ENCODE data around the gene CYP4F11. TPM values are rescaled to one million over a fixed set of nuclear protein-coding genes. Genes with fewer than 3 reads are reported as not detected.
"Not testable (repeated sequence)": the region's sequence is repeated elsewhere in the genome, so short reads cannot be mapped to it uniquely, and the experiment has no call there.

Gene CYP4F11
- total and polyA plus RNA-seq, 2 experiments from 2014 or later, result not detected

DNA sequence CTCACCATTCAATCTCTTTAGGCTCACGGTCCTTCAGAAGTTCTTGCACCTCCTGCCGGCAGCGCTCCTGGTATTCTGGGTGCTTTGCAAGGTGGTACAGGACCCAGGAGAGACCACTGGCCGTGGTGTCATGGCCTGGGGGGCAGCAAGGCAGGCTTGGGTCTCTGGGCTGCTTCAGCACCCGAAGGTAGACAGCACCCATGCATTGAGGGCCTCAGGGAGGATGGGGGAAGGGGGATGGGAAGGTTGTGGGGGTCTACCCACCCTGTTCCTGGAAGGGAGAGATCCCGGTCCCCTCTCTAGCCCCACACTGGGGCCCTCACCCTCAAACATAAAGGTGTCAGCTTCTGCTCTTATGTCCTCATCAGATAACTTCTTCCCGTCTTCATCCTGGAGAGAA is 48.4 kb downstream of the CYP4F11 start:
- Histone ChIP-seq H3K4me3 (no peak overlapping the region), H3K4me1 (ENCODE audit: low read depth) (no peaks in the 10 kb centered on the region), H3K27me3 (no peaks in the 10 kb centered on the region), H3K36me3 (no peaks in the 10 kb centered on the region), H3K27ac (no peak overlapping the region), H3K9me3 (ENCODE audit: low read depth) (no peaks in the 10 kb centered on the region)
- DNase-seq (ENCODE audit: low read depth in 1 of 2, low spot score in 1 of 2), result no peak
- TF ChIP-seq, protein P1, sequence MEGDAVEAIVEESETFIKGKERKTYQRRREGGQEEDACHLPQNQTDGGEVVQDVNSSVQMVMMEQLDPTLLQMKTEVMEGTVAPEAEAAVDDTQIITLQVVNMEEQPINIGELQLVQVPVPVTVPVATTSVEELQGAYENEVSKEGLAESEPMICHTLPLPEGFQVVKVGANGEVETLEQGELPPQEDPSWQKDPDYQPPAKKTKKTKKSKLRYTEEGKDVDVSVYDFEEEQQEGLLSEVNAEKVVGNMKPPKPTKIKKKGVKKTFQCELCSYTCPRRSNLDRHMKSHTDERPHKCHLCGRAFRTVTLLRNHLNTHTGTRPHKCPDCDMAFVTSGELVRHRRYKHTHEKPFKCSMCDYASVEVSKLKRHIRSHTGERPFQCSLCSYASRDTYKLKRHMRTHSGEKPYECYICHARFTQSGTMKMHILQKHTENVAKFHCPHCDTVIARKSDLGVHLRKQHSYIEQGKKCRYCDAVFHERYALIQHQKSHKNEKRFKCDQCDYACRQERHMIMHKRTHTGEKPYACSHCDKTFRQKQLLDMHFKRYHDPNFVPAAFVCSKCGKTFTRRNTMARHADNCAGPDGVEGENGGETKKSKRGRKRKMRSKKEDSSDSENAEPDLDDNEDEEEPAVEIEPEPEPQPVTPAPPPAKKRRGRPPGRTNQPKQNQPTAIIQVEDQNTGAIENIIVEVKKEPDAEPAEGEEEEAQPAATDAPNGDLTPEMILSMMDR (IDR thresholded peaks at IDR 0.05; ENCODE audit: low read depth, low read length), result no peak

DNA sequence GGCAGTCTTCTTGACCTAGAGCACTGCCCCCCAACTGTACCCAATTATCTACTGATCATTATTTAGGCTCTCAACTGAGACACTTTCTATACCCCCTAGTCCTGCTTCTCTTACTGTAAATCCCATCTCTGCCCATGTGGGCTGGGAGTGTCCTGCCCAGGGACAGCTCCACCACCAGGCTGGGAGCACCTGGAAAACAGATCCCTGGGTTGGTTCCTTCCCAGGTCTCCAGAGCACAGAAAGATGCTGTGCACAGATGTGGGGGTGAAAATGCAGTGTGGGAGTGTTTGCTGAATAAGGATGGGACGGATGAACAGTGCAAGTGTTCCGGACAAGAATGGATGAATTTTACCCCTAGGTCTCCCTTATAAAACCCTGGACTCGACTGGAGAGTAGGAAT is 49.2 kb downstream of the CYP4F11 start:
- no peaks in the 10 kb centered on the region for H3K4me1 ChIP-seq (ENCODE audit: low read depth)
- no peaks in the 10 kb centered on the region for H3K9me3 ChIP-seq (ENCODE audit: low read depth)
- no peak overlapping the region for H3K27ac ChIP-seq
- H3K27me3 ChIP-seq, result no peaks in the 10 kb centered on the region
- H3K36me3 ChIP-seq, result no peaks in the 10 kb centered on the region
- TF ChIP-seq, protein P1 (IDR thresholded peaks at IDR 0.05; ENCODE audit: low read depth, low read length), result no peak
- DNase-seq (ENCODE audit: low read depth in 1 of 2, low spot score in 1 of 2), result no peak
- H3K4me3 ChIP-seq, result no peak overlapping the region

DNA sequence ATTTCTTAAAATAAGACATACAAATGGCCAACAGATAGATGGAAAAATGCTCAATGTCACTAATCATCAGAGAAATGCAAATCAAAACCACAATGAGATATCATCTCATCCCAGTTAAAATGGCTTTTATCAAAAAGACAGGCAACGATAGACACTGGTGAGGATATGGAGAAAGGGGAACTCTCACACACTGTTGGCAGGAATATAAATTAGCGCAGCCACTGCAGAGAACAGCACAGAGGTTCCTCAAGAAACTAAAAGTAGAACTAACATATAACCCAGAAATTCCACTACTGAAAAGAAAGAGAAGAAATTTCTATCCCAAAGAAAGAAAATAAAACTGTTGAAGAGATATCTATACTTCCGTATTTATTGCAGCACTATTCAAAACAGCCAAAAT is 51.0 kb downstream of the CYP4F11 start:
- not testable (repeated sequence) for H3K27me3 ChIP-seq; H3K4me1 ChIP-seq (ENCODE audit: low read depth); H3K27ac ChIP-seq; H3K4me3 ChIP-seq; H3K36me3 ChIP-seq; DNase-seq (ENCODE audit: low read depth in 1 of 2, low spot score in 1 of 2); H3K9me3 ChIP-seq (ENCODE audit: low read depth)

DNA sequence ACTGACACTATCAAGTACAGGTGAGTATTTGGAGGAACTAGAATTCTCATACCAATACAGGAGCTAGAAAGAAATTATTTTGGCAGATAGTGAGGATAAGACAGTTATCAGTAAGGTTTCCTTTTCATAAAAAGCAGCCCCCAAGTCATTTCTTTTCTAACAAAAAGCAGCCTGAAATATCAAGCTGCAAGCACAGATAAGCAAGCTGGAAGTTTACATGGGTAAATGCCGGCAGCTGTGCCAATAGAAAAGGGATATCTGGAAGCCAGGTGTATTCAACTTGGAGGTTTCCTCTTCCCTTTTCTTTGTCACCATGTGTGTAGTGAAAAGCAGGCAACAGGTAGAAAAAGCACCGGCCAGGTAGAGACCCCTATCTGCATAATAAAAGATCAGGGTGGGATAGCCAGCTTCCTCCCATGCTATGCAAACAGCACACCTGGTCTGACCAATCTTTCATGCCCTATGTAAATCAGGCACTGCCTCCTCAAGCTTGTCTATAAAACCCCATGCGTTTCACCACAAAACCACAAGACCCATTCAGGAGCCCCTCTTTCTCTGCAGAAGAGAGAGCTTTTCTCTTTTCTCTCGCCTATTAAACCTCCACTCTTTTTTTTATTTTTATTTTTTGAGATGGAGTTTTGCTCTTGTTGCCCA is 59.4 kb downstream of the CYP4F11 start:
- peaks cover 3% of the 10 kb centered on the region for H3K9me3 ChIP-seq (ENCODE audit: low read depth)
- H3K36me3 ChIP-seq, result no peaks in the 10 kb centered on the region
- TF ChIP-seq, protein P1 (IDR thresholded peaks at IDR 0.05; ENCODE audit: low read depth, low read length), result no peak

DNA sequence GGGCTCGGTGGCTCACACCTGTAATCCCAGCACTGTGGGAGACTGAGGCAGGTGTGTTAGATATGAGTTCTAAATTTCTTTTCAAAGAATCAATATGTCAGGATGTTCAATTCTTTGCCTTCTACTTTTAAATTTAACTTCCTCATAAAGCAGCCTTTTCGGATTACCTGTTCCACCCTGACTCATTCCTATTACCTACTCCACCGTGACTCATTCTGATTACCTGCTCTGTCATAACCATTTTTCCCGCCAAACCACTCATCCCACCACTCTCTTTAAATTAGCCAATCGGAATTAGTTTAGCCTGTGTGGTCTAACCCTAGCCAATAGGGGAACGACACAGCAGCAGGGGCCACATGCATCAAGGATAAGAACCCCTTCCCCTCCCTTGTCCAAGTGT is 60.6 kb downstream of the CYP4F11 start:
- not testable (repeated sequence) for DNase-seq (ENCODE audit: low read depth in 1 of 2, low spot score in 1 of 2); H3K27me3 ChIP-seq; H3K36me3 ChIP-seq; H3K4me1 ChIP-seq (ENCODE audit: low read depth); H3K9me3 ChIP-seq (ENCODE audit: low read depth); H3K4me3 ChIP-seq; H3K27ac ChIP-seq

More for the DNA sequence above, 59.4 kb downstream of the CYP4F11 start:
- Histone ChIP-seq H3K27me3 (no peaks in the 10 kb centered on the region), H3K4me1 (ENCODE audit: low read depth) (no peaks in the 10 kb centered on the region), H3K27ac (no peak overlapping the region), H3K4me3 (no peak overlapping the region)
- no peak for DNase-seq (ENCODE audit: low read depth in 1 of 2, low spot score in 1 of 2)

DNA sequence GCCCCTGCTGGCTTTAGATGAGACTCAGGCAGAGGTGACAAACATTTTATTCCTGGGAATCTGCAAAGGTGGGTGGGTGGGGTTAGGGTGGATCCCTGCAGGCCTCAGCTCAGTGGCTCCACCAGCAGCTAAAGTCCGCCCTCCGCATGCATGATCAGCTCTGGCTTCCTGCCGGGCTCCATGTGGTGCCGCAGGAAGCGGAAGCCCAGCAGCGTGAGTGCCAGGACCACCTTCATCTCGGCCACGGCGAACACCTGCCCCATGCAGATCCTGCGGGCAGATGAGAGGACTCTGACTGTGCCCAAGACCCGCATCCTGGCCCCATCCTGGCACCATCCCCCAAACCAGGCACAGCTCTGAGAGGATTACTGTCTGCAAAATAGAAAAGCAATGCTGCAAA is 62.8 kb downstream of the CYP4F11 start:
- Histone ChIP-seq H3K9me3 (ENCODE audit: low read depth) (no peaks in the 10 kb centered on the region), H3K27me3 (no peaks in the 10 kb centered on the region)
- no peak for DNase-seq (ENCODE audit: low read depth in 1 of 2, low spot score in 1 of 2)

More for the DNA sequence above, 62.8 kb downstream of the CYP4F11 start:
- TF ChIP-seq, protein P1 (IDR thresholded peaks at IDR 0.05; ENCODE audit: low read depth, low read length), result no peak
- no peaks in the 10 kb centered on the region for H3K4me1 ChIP-seq (ENCODE audit: low read depth)
- H3K4me3 ChIP-seq, result no peak overlapping the region
- H3K27ac ChIP-seq, result no peak overlapping the region
- no peaks in the 10 kb centered on the region for H3K36me3 ChIP-seq

Measured in cardiac muscle cell (in vitro differentiated cells and primary cell).